Camera-type eye (tissue), 1 donor: ENCODE data around the gene ISX. TPM values are rescaled to one million over a fixed set of nuclear protein-coding genes. Genes with fewer than 3 reads are reported as not detected.

ENCODE experiments used
- total RNA-seq: library from RNA; depleted of rRNA; stranded (reverse); fragments of >200 nt; gene quantifications from one replicate; pipeline ENCODE4 v1.2.3, GENCODE V29; 2014

ISX gene
- total RNA-seq: not detected

DNA sequence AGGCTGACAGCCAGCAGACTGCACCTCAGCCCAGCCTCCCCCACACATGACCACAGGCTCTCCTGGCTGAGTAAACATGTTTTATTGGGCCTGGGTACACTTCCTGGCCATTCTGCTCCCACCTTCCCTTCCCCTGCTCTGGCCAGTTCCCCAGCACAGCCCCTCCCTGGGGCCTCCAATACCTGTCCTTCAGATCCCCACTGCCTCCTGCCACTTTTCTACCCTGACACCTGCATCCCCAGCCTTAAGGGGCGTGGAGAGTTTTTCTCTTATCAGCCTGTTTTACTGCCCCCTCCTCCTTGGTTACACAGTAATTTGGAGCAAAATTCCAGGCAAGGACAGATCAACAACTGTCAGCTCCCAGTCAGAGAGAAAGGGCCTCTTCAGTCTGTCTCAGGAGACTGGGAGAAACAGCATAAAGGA lies at the start of gene ISX:
Gene ISX (plus strand): TSS at position 363 of the 423 bp plus-strand sequence. CDS start 930 bp downstream, outside the sequence.

Other genes starting within 250 kb of the ISX start
- 25.5 TPM for gene HMGXB4, start 191.3 kb downstream of the ISX start, total RNA-seq
- gene TOM1, start 233.7 kb downstream of the ISX start, total RNA-seq: 47.7 TPM